HepG2 (cell line): Measurements from ENCODE around the gene GCNT3. TPM values are rescaled to one million over a fixed set of nuclear protein-coding genes. Genes with fewer than 3 reads are reported as not detected.

Source experiments
- ATRX ChIP-seq: sonication (generic); formaldehyde crosslinking; IDR thresholded peaks from 2 replicates; pipeline ENCODE4 v1.4.0; 2020; ENCODE audit warnings: missing genetic modification reagents, borderline replicate concordance
- DRAP1 ChIP-seq: IDR thresholded peaks from 2 replicates; pipeline ENCODE4 v1.6.1; 2016; ENCODE audit warnings: missing genetic modification reagents, missing compliant biosample characterization
- GABPB1 ChIP-seq: IDR thresholded peaks from 2 replicates; pipeline ENCODE4 v1.6.1; 2016; ENCODE audit warnings: mild to moderate bottlenecking, missing genetic modification reagents, moderate library complexity, missing compliant biosample characterization
- HDAC1 ChIP-seq: sonication (generic); formaldehyde crosslinking; IDR thresholded peaks from 2 replicates; pipeline ENCODE4 v1.5.1; 2020; ENCODE audit warnings: mild to moderate bottlenecking, missing genetic modification reagents
- HINFP ChIP-seq: sonication (generic); formaldehyde crosslinking; IDR thresholded peaks from 2 replicates; pipeline ENCODE4 v1.4.0; 2020; ENCODE audit warnings: low read depth, mild to moderate bottlenecking, missing genetic modification reagents
- MATR3 ChIP-seq: sonication (generic); formaldehyde crosslinking; IDR thresholded peaks from 2 replicates; pipeline ENCODE4 v1.4.0; 2020; ENCODE audit warnings: missing genetic modification reagents
- PHB2 ChIP-seq: fragments of 450-650 bp; IDR thresholded peaks from 2 replicates; pipeline ENCODE4 v1.6.1; 2018; ENCODE audit not compliant: partially characterized antibody
- SMAD9 ChIP-seq: sonication (generic); formaldehyde crosslinking; IDR thresholded peaks from 2 replicates; pipeline ENCODE4 v1.5.1; 2020; ENCODE audit warnings: mild to moderate bottlenecking, missing genetic modification reagents
- TEF ChIP-seq: sonication (generic); formaldehyde crosslinking; IDR thresholded peaks from 2 replicates; pipeline ENCODE4 v1.5.0; 2020; ENCODE audit warnings: missing genetic modification reagents
- XRCC5 ChIP-seq: fragments of 200-400 bp; formaldehyde crosslinking; optimal IDR thresholded peaks from 2 replicates; pipeline ENCODE3; 2017; ENCODE audit warnings: mild to moderate bottlenecking, low read length
- ZBTB8A ChIP-seq: sonication (generic); formaldehyde crosslinking; IDR thresholded peaks from 2 replicates; pipeline ENCODE4 v1.4.0; 2020; ENCODE audit warnings: mild to moderate bottlenecking, low read depth, missing genetic modification reagents, borderline replicate concordance
- ZNF274 ChIP-seq: sonication (generic); formaldehyde crosslinking; IDR thresholded peaks from 2 replicates; pipeline ENCODE4 v1.5.1; 2020; ENCODE audit warnings: mild to moderate bottlenecking, missing genetic modification reagents
- ZNF367 ChIP-seq: sonication (generic); formaldehyde crosslinking; IDR thresholded peaks from 2 replicates; pipeline ENCODE4 v1.4.0; 2020; ENCODE audit warnings: missing genetic modification reagents, borderline replicate concordance
- polyA plus RNA-seq, 8 experiments: library from polyadenylated mRNA; depleted of rRNA in 3 of 8; stranded (reverse) in 7 of 8; unstranded in 1 of 8; fragments of >200 nt; fragmentation: Illumina TruSeq in 4 of 8; extraction: Trizol in 4 of 8; gene quantifications; 2 replicates each; pipeline versions ENCODE4 v1.2.1 to v1.2.3, GENCODE V29; 2011 to 2016; ENCODE audit warnings: low read depth in 4 of 8, missing spikeins in 1 of 8, mixed read lengths in 1 of 8; ENCODE audit not compliant: insufficient read depth in 1 of 8
- total RNA-seq, 5 experiments: library from RNA; depleted of rRNA; stranded (reverse); fragments of >200 nt; fragmentation: Illumina TruSeq; extraction: Trizol; gene quantifications; 2 replicates each; pipeline ENCODE4 v1.2.3, GENCODE V29; 2016; ENCODE audit warnings: low read depth in 1 of 5
- TF ChIP-seq, protein P1 (sequence below): IDR thresholded peaks from 2 replicates; pipeline ENCODE4 v1.6.1; 2012; ENCODE audit warnings: low read length, improper control_type of control experiment
- TF ChIP-seq, protein P2 (sequence below): sonication (generic); formaldehyde crosslinking; IDR thresholded peaks from 2 replicates; pipeline ENCODE4 v1.5.1; 2020; ENCODE audit warnings: mild to moderate bottlenecking, missing genetic modification reagents, borderline replicate concordance
- TF ChIP-seq, protein P3 (sequence below): sonication (generic); formaldehyde crosslinking; IDR thresholded peaks from 2 replicates; pipeline ENCODE4 v1.4.0; 2020; ENCODE audit warnings: mild to moderate bottlenecking, missing genetic modification reagents
- TF ChIP-seq, protein P4 (sequence below): sonication (generic); formaldehyde crosslinking; IDR thresholded peaks from 2 replicates; pipeline ENCODE4 v1.8.0; 2022; ENCODE audit warnings: mild to moderate bottlenecking, missing genetic modification reagents, moderate library complexity

The GCNT3 gene
- total and polyA plus RNA-seq, 2 of the 13 experiments (the other 11 are each of a cell fraction or from before 2014, with no cell fraction given), result 6.8 to 9.8 TPM

- TF ChIP-seq, protein P1, sequence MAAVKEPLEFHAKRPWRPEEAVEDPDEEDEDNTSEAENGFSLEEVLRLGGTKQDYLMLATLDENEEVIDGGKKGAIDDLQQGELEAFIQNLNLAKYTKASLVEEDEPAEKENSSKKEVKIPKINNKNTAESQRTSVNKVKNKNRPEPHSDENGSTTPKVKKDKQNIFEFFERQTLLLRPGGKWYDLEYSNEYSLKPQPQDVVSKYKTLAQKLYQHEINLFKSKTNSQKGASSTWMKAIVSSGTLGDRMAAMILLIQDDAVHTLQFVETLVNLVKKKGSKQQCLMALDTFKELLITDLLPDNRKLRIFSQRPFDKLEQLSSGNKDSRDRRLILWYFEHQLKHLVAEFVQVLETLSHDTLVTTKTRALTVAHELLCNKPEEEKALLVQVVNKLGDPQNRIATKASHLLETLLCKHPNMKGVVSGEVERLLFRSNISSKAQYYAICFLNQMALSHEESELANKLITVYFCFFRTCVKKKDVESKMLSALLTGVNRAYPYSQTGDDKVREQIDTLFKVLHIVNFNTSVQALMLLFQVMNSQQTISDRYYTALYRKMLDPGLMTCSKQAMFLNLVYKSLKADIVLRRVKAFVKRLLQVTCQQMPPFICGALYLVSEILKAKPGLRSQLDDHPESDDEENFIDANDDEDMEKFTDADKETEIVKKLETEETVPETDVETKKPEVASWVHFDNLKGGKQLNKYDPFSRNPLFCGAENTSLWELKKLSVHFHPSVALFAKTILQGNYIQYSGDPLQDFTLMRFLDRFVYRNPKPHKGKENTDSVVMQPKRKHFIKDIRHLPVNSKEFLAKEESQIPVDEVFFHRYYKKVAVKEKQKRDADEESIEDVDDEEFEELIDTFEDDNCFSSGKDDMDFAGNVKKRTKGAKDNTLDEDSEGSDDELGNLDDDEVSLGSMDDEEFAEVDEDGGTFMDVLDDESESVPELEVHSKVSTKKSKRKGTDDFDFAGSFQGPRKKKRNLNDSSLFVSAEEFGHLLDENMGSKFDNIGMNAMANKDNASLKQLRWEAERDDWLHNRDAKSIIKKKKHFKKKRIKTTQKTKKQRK, result no peak
- TF ChIP-seq XRCC5 (peak; percentile 45), HINFP (CRISPR knock-in tag) (peak; percentile 51; the same call in 1 of the 2 replicates), ZNF274 (CRISPR knock-in tag) (no peak), ZNF367 (no peak), SMAD9 (CRISPR knock-in tag) (no peak), ZBTB8A (CRISPR knock-in tag) (no peak), MATR3 (CRISPR knock-in tag) (no peak), DRAP1 (CRISPR knock-in tag) (peak; percentile 82), HDAC1 (CRISPR knock-in tag) (peak; percentile 86), GABPB1 (peak; percentile 98), ATRX (no peak), TEF (no peak), PHB2 (no peak)
- TF ChIP-seq, protein P2, sequence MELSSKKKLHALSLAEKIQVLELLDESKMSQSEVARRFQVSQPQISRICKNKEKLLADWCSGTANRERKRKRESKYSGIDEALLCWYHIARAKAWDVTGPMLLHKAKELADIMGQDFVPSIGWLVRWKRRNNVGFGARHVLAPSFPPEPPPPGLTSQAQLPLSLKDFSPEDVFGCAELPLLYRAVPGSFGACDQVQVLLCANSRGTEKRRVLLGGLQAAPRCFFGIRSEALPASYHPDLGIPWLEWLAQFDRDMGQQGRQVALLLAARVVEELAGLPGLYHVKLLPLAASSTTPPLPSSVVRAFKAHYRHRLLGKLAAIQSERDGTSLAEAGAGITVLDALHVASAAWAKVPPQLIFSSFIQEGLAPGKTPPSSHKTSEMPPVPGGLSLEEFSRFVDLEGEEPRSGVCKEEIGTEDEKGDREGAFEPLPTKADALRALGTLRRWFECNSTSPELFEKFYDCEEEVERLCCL (CRISPR knock-in tag), result no peak; the same call in 1 of the 2 replicates
- TF ChIP-seq, protein P3, sequence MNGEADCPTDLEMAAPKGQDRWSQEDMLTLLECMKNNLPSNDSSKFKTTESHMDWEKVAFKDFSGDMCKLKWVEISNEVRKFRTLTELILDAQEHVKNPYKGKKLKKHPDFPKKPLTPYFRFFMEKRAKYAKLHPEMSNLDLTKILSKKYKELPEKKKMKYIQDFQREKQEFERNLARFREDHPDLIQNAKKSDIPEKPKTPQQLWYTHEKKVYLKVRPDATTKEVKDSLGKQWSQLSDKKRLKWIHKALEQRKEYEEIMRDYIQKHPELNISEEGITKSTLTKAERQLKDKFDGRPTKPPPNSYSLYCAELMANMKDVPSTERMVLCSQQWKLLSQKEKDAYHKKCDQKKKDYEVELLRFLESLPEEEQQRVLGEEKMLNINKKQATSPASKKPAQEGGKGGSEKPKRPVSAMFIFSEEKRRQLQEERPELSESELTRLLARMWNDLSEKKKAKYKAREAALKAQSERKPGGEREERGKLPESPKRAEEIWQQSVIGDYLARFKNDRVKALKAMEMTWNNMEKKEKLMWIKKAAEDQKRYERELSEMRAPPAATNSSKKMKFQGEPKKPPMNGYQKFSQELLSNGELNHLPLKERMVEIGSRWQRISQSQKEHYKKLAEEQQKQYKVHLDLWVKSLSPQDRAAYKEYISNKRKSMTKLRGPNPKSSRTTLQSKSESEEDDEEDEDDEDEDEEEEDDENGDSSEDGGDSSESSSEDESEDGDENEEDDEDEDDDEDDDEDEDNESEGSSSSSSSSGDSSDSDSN, result peak; percentile 94
- TF ChIP-seq, protein P4, sequence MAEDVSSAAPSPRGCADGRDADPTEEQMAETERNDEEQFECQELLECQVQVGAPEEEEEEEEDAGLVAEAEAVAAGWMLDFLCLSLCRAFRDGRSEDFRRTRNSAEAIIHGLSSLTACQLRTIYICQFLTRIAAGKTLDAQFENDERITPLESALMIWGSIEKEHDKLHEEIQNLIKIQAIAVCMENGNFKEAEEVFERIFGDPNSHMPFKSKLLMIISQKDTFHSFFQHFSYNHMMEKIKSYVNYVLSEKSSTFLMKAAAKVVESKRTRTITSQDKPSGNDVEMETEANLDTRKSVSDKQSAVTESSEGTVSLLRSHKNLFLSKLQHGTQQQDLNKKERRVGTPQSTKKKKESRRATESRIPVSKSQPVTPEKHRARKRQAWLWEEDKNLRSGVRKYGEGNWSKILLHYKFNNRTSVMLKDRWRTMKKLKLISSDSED (CRISPR knock-in tag), result no peak
These were observed 45.5 kb downstream of the GCNT3 start, which contains the start of gene GTF2A2 (continued) for GRCh38 chr15:59656897-59657634.
